Loucy (cell line): ENCODE measurements around the gene ATP9A.

Experiments
- EZH2phosphoT487 ChIP-seq: fragments of 200-600 bp; IDR thresholded peaks from 2 replicates; pipeline ENCODE4 v1.6.1; 2018; ENCODE audit warnings: antibody characterized with exemption, mild to moderate bottlenecking, moderate library complexity, borderline replicate concordance
- TF ChIP-seq, protein P1 (sequence below): fragments of 200-600 bp; sonication (generic); conservative IDR thresholded peaks from 2 replicates; pipeline ENCODE4 v1.5.1; 2014; ENCODE audit warnings: mild to moderate bottlenecking, antibody characterized with exemption, low read length

DNA sequence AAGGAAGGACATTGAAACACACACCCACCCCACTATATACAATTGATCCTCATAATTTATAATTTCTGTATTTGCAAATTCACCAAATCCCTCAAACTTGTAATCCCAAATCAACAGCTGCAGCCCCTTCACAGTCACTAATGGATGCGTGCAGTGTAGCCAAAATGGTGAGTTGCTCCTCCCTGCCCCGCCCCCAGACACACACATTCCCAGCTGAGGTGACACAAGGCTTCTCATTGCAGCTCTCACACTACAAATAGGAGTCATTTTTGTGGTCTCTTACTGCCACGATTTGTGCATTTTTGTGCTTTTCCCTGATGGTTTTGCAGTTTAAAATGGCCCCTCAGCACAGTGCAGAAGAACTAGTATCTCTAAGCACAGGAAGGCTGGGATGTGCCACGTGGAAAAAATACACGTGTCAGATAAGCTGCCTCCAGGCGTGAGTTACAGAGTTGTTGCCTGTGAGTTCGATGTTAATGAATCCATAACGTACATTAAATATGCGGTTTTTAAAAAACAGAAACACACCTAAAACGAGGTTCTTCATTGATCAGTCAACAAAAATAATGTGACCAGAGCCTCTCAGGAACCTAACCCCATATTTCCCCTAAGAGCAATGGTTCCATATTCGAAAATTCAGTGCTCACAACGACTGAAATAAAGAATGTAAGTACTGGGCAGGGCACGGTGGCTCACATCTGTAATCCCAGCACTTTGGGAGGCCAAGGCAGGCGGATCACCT lies 8.2 kb downstream of the ATP9A start:
- TF ChIP-seq, protein P1, sequence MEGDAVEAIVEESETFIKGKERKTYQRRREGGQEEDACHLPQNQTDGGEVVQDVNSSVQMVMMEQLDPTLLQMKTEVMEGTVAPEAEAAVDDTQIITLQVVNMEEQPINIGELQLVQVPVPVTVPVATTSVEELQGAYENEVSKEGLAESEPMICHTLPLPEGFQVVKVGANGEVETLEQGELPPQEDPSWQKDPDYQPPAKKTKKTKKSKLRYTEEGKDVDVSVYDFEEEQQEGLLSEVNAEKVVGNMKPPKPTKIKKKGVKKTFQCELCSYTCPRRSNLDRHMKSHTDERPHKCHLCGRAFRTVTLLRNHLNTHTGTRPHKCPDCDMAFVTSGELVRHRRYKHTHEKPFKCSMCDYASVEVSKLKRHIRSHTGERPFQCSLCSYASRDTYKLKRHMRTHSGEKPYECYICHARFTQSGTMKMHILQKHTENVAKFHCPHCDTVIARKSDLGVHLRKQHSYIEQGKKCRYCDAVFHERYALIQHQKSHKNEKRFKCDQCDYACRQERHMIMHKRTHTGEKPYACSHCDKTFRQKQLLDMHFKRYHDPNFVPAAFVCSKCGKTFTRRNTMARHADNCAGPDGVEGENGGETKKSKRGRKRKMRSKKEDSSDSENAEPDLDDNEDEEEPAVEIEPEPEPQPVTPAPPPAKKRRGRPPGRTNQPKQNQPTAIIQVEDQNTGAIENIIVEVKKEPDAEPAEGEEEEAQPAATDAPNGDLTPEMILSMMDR = no peak
- no peak for TF ChIP-seq EZH2phosphoT487
